HEK293 (cell line): Measurements from ENCODE around the gene CACNB3.

Source experiments
- GFI1B ChIP-seq: fragments of 450-650 bp; formaldehyde crosslinking; IDR thresholded peaks from 2 replicates; pipeline ENCODE4 v1.5.1; 2016; ENCODE audit warnings: missing biosample characterization, missing genetic modification characterization
- KLF1 ChIP-seq: fragments of 450-650 bp; formaldehyde crosslinking; IDR thresholded peaks from 2 replicates; pipeline ENCODE4 v1.5.1; 2016; ENCODE audit warnings: missing biosample characterization, missing genetic modification characterization
- KLF10 ChIP-seq: fragments of 450-650 bp; IDR thresholded peaks from 2 replicates; pipeline ENCODE4 v1.5.1; 2018; ENCODE audit warnings: missing biosample characterization, mild to moderate bottlenecking, missing genetic modification characterization
- PRDM2 ChIP-seq: fragments of 450-650 bp; formaldehyde crosslinking; IDR thresholded peaks from 2 replicates; pipeline ENCODE4 v1.5.1; 2016; ENCODE audit warnings: missing biosample characterization, missing genetic modification characterization, borderline replicate concordance
- YY1 ChIP-seq: fragments of 450-650 bp; formaldehyde crosslinking; IDR thresholded peaks from 2 replicates; pipeline ENCODE4 v1.5.1; 2018; ENCODE audit warnings: missing biosample characterization, missing genetic modification characterization
- ZBTB44 ChIP-seq: fragments of 450-650 bp; IDR thresholded peaks from 2 replicates; pipeline ENCODE4 v1.5.1; 2018; ENCODE audit warnings: missing biosample characterization, mild to moderate bottlenecking, missing genetic modification characterization
- ZBTB49 ChIP-seq: fragments of 450-650 bp; formaldehyde crosslinking; IDR thresholded peaks from 2 replicates; pipeline ENCODE4 v1.5.1; 2016; ENCODE audit warnings: missing biosample characterization, missing genetic modification characterization, low read depth
- ZNF133 ChIP-seq: fragments of 450-650 bp; formaldehyde crosslinking; IDR thresholded peaks from 2 replicates; pipeline ENCODE4 v1.5.1; 2016; ENCODE audit warnings: missing biosample characterization, missing genetic modification characterization
- ZNF175 ChIP-seq: fragments of 450-650 bp; formaldehyde crosslinking; IDR thresholded peaks from 2 replicates; pipeline ENCODE4 v1.5.1; 2016; ENCODE audit warnings: missing biosample characterization, missing genetic modification characterization
- ZNF302 ChIP-seq: fragments of 450-650 bp; formaldehyde crosslinking; IDR thresholded peaks from 2 replicates; pipeline ENCODE4 v1.5.1; 2016; ENCODE audit warnings: missing biosample characterization, missing genetic modification characterization, low read depth
- ZNF394 ChIP-seq: fragments of 450-650 bp; formaldehyde crosslinking; IDR thresholded peaks from 2 replicates; pipeline ENCODE4 v1.5.1; 2016; ENCODE audit warnings: missing biosample characterization, missing genetic modification characterization, mild to moderate bottlenecking, moderate library complexity, borderline replicate concordance
- ZNF48 ChIP-seq: fragments of 450-650 bp; formaldehyde crosslinking; IDR thresholded peaks from 2 replicates; pipeline ENCODE4 v1.5.1; 2016; ENCODE audit warnings: missing biosample characterization, missing genetic modification characterization
- ZNF707 ChIP-seq: fragments of 450-650 bp; formaldehyde crosslinking; IDR thresholded peaks from 2 replicates; pipeline ENCODE4 v1.5.1; 2016; ENCODE audit warnings: missing biosample characterization, missing genetic modification characterization
- ZSCAN18 ChIP-seq: fragments of 450-650 bp; formaldehyde crosslinking; IDR thresholded peaks from 2 replicates; pipeline ENCODE4 v1.5.1; 2016; ENCODE audit warnings: missing biosample characterization, missing genetic modification characterization
- ZSCAN4 ChIP-seq: fragments of 450-650 bp; formaldehyde crosslinking; IDR thresholded peaks from 2 replicates; pipeline ENCODE4 v1.5.1; 2017; ENCODE audit warnings: missing biosample characterization, missing genetic modification characterization
- TF ChIP-seq, protein P1 (sequence below): fragments of 450-650 bp; formaldehyde crosslinking; conservative IDR thresholded peaks from 2 replicates; pipeline ENCODE4 v1.5.1; 2016; ENCODE audit warnings: low read depth, missing biosample characterization, missing genetic modification characterization
- TF ChIP-seq, protein P2 (sequence below): fragments of 450-650 bp; formaldehyde crosslinking; IDR thresholded peaks from 2 replicates; pipeline ENCODE4 v1.5.1; 2017; ENCODE audit warnings: missing biosample characterization, missing genetic modification characterization

Gene CACNB3

DNA sequence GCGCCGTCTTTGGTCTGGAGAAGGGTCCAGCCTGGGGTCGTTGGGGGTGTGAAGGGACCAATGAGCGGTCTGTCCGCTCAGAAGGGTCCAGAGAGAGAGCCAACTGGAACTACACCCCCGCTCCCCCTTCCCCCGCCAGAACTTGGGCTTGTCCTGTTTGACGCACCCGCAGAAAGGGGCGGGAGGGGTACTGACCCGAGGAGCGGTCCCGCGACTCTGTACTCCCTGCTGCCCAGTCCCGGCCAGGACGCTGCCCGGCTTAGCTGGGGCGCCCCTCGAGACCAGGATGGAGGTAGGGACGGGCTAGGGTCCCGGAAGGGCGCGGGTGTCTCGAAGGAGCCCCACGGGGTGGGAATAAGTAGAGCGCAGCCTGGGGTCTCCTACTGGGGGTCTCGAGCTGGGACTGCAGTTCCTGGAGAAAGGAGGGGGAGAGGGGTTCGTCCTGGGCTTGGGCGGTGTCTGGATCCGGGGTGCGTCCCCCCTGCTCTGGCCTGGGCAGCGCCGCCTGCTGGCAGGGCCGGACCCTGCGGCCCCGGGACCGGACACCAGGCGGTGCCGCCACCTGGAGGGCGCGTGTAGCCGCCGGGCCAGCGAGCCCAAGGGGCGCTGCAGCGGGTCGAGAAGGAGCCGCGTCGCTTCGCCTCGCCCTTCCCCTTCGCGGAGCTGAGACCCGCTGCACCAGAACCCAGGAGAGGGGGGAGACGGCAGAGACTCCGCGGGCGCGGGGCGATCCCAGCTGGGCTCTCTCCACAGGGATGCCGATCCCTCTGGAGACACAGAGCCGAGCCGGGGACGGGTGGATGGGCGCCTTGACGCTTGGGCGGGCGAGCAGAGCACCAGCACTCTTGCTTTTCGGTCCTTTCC is 3.8 kb upstream of the CACNB3 start (continued):
- TF ChIP-seq, protein P1, sequence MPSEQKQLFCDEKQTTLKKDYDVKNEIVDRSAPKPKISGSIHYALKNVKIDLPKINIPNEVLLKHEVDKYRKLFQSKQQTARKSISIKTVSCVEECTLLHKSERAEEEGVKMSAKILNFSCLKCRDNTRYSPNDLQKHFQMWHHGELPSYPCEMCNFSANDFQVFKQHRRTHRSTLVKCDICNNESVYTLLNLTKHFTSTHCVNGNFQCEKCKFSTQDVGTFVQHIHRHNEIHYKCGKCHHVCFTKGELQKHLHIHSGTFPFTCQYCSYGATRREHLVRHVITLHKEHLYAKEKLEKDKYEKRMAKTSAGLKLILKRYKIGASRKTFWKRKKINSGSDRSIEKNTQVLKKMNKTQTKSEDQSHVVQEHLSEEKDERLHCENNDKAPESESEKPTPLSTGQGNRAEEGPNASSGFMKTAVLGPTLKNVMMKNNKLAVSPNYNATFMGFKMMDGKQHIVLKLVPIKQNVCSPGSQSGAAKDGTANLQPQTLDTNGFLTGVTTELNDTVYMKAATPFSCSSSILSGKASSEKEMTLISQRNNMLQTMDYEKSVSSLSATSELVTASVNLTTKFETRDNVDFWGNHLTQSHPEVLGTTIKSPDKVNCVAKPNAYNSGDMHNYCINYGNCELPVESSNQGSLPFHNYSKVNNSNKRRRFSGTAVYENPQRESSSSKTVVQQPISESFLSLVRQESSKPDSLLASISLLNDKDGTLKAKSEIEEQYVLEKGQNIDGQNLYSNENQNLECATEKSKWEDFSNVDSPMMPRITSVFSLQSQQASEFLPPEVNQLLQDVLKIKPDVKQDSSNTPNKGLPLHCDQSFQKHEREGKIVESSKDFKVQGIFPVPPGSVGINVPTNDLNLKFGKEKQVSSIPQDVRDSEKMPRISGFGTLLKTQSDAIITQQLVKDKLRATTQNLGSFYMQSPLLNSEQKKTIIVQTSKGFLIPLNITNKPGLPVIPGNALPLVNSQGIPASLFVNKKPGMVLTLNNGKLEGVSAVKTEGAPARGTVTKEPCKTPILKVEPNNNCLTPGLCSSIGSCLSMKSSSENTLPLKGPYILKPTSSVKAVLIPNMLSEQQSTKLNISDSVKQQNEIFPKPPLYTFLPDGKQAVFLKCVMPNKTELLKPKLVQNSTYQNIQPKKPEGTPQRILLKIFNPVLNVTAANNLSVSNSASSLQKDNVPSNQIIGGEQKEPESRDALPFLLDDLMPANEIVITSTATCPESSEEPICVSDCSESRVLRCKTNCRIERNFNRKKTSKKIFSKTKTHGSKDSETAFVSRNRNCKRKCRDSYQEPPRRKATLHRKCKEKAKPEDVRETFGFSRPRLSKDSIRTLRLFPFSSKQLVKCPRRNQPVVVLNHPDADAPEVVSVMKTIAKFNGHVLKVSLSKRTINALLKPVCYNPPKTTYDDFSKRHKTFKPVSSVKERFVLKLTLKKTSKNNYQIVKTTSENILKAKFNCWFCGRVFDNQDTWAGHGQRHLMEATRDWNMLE, result no peak
- no peak for TF ChIP-seq ZNF133
- TF ChIP-seq KLF10 (tag by site-specific recombination), result peak; percentile 71
- TF ChIP-seq KLF1 (tag by site-specific recombination), result peak; percentile 48; the same call in 1 of the 2 replicates
- TF ChIP-seq ZNF707 (tag by site-specific recombination), result no peak
- no peak for TF ChIP-seq ZBTB49 (tag by site-specific recombination)
- no peak for TF ChIP-seq ZNF394 (tag by site-specific recombination)
- TF ChIP-seq YY1 (tag by site-specific recombination), result peak; percentile 47; the same call in 1 of the 2 replicates
- TF ChIP-seq PRDM2 (tag by site-specific recombination), result no peak
- TF ChIP-seq, protein P2, sequence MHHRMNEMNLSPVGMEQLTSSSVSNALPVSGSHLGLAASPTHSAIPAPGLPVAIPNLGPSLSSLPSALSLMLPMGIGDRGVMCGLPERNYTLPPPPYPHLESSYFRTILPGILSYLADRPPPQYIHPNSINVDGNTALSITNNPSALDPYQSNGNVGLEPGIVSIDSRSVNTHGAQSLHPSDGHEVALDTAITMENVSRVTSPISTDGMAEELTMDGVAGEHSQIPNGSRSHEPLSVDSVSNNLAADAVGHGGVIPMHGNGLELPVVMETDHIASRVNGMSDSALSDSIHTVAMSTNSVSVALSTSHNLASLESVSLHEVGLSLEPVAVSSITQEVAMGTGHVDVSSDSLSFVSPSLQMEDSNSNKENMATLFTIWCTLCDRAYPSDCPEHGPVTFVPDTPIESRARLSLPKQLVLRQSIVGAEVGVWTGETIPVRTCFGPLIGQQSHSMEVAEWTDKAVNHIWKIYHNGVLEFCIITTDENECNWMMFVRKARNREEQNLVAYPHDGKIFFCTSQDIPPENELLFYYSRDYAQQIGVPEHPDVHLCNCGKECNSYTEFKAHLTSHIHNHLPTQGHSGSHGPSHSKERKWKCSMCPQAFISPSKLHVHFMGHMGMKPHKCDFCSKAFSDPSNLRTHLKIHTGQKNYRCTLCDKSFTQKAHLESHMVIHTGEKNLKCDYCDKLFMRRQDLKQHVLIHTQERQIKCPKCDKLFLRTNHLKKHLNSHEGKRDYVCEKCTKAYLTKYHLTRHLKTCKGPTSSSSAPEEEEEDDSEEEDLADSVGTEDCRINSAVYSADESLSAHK (tag by site-specific recombination), result no peak; the same call in 1 of the 2 replicates
- no peak for TF ChIP-seq ZNF302
- TF ChIP-seq ZBTB44 (tag by site-specific recombination), result peak; percentile 65; the same call in 1 of the 2 replicates
- no peak for TF ChIP-seq ZNF175
- TF ChIP-seq ZSCAN18 (tag by site-specific recombination), result no peak
- TF ChIP-seq ZNF48 (tag by site-specific recombination), result no peak
- no peak for TF ChIP-seq GFI1B (tag by site-specific recombination)
- TF ChIP-seq ZSCAN4 (tag by site-specific recombination), result no peak
